8988T (cell line): ENCODE measurements around the gene SECISBP2.

Experiments
- DNase-seq: peaks from one replicate; pipeline ENCODE4 v3.0.0; 2011

The SECISBP2 gene

DNA sequence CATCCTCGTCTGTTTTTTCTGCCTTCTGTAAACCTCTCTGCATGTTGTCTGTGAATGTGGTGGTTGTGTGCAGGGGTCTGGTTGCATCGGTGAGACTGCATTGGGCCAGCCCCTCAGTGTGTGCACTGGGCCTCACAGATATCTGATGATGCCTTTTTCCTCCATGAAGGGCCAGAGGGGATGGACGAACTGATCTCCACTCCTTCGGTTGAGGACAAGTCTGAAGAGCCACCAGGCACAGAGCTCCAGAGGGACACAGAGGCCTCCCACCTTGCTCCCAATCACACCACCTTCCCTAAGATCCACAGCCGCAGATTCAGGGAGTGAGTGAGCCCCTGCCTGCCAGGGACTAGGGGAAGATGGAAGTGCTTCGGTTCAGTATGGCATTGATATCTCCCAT is 31.3 kb downstream of the SECISBP2 start:
- no peak for DNase-seq

DNA sequence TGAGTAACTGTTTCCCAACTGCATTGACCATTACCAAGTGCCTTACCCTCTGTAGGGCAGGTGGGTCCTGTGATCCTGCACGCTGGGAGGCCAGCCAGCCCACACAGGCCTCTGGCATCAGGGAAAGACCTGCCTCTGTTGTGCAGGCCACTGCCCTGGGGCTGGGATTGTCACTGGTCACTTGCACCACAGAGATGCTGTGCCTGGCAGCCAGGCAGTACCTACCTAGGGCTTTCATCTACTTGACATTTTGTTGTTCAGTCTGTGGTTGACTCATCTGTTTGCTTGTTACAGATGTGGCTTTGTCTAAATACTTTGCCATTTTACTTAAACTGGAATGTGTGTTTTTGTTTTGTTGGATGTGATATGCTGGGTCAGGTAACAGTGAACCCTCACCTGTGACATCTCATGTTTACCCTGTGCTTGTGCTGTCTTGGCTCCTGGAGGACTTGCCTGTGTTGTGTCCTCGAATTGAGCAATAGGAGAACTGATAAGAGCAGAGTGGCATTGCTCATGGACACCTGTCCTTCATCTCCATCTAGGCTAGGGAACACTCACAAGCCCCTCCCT is 32.8 kb downstream of the SECISBP2 start:
- no peak for DNase-seq

DNA sequence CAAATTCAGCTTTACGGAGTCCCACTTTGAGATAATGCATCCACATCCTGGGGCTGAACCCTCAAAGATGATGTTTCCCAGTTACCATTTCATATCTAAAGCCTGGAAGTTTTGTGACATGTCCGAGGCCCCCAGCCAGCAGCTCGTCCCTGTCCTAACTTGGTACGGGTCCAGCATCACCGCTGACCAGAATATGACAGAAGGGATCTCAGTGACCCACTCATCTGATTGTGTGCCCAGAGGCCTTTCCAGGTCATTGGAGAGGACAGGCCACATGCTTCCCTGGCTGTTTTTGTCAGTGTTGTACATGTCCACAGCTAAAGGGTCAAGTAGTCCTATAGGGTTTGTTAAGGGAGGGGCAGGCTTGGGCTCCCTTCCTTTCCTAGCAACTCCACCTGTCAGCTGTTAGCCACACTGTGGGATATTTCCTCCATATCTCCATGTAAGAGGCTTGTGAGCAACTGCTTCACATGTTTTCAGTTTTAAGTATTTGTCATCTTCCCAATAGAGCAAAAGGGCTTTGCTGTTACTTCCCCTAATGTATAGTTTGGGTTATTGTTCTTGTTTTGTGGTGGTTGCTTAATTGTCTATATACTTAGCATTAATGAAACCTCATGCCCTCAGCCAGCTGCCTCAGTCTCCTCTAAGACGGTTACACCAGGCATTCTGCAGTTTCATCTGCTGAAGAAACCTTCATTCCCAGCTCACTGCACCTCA is 33.4 kb downstream of the SECISBP2 start:
- DNase-seq: no peak

DNA sequence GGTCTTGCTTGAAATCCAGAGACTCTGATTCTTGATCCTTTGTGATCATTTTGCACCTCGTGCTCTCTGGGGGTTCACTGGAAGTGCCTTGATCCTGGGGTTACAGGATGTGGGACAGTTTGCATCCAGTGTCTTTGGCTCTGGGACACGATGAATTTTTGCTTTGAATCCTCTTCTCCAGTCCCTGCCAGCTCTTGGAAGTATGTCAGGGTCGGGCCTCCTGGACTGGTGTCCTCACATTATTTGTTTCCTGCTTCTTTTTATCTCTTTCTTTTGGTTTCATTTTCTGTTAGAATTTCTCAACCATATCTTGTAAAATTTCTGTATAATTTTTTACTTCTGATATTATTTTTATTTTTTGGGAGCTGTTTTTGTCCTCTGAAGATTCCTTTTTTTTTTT is 34.2 kb downstream of the SECISBP2 start:
- no peak for DNase-seq

DNA sequence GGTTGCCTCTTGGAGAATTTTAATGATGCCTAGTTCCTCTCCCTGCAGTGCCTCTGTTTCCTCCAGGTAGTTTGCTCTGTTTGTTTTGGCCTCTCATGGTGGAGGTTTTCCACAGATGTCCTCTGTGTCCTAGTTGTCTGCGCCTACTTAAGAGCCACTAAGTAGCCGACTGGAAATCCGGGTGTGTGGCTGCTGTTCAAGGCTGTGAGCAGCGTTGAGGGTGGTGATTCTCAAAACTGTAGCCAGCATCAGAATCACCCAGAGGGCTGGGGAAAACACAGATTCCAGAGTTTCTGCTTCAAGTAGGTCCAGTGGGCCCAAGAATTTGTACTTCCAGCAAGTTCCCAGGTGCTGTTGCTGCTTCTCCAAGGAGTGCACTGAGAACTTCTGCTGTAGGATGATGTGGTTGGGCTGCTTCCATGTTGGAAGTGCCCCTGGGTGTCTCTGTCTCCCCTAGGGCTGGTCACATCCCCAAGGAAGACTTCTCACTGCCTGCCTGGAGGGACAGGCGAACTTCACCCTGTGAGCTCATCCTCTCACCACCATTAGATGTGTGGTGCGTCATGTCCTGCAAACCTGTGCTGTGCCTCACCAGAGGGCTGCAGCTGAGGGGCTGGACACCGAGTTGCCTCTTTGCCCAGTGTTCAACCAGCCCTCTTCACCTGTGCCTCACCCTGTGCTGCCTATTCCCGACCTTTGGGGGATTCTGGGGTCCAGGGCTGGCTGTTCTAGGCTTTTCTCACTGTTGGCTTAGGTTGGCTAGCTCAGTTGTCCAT is 34.8 kb downstream of the SECISBP2 start:
- DNase-seq: no peak

DNA sequence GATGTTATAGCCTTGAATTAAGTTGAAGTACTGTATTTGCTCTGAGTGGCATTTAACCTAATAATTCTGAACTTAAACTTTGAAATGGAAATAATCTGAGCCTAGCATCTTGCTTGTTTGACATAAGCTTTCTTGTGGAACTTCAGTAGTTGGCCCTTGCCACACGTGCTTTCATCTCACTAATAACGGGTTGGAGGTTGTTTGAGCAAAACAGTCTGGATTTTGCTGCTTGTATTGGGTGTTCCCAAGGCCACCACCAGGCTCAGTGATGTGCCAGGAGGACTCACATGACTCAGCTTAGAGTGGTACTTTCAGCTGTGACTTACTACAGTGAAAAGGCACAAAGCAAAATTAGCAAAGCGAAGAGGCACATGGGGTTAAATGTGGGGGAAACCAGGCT is 35.7 kb downstream of the SECISBP2 start:
- DNase-seq: no peak

DNA sequence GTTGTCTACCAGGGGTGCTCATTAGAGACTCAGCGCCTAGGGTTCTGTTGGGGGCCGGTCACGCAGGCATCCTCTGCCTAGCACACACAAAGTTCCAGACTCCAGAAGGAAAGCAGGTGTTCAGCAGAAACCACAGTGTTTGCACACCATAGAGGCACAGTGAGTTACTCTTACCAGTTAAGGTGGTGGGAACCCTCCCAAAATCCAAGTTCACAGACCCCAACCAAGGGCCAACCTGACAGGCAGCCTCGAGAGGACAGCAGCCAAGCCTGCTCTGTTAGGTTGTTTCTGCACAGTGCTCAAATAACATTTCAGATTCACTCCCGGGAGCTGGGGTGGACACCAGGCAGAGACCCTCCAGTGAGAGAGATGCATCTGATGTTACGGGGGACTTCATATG is 36.2 kb downstream of the SECISBP2 start:
- DNase-seq: no peak

DNA sequence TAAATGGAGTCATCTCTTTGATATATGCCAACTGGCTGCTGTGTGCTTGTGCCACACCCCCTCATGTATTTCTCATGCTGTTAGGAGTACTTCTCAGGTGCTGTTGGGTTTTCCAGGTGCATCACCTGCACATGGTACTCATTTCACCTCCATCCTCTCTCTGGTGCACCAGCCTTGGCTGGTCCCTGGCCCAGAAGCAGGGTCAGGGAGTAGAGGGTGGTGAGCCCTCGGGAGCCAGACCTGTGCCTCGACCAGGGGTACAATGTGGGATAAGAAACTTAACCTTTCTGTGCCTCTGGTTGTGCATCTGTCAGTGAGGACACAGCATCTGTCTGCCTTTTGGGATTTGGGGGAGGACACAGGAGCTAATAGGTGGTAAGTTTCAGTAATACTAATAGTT is 38.5 kb downstream of the SECISBP2 start:
- DNase-seq: no peak

DNA sequence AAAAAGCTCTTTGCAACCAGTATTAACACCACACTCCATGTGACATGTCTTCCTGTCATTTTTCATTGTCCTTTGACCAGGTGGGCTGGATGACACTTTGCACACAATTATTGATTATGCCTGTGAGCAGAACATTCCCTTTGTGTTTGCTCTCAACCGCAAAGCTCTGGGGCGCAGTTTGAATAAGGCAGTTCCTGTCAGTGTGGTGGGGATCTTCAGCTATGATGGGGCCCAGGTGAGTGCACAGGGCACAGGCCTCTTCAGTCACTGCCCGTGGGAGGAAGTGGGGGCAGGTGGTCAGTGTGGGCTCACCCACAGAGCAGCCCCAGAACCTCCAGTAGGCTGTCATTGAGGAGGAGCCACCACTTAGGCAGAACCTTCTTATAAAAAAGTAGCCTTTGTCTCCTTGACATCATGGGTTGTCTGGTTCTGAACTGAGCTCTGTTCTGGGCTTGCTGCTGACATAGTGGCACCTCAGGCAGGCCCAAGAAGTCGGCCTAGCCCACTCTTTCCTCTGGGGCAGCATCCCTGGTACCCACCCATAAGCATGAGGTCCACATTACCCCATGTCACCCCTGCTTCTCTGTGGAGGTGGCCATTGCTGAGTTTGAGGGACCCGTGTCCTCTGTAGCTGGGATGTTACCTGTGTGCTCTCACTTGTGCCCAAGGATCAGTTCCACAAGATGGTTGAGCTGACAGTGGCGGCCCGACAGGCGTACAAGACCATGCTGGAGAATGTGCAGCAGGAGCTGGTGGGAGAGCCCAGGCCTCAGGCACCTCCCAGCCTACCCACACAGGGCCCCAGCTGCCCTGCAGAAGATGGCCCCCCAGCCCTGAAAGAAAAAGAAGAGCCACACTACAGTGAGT is 39.3 kb downstream of the SECISBP2 start:
- no peak for DNase-seq

DNA sequence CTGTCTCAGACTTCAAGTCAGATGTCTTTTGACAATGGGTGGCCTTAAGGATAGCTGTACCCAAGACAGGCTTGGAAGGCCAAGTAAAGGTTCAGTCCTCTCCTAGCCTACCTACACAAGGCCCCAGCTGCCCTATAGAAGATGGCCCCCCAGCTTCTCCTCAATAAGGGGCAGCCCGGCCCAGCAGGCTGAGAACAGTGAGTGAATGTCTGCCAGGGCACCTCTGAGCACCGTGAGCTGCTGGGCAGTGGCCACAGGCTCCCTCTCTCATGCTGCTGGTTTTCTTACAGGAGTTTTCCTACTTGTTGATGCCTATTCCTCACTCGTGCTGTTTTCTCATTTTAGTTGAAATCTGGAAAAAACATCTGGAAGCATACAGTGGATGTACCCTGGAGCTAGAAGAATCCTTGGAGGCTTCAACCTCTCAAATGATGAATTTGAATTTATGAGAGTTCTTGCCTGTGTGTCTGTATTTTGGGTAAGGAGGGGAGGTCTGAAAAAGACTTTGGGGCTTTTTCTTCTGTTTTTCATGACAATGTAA is 40.1 kb downstream of the SECISBP2 start:
- no peak for DNase-seq

DNA sequence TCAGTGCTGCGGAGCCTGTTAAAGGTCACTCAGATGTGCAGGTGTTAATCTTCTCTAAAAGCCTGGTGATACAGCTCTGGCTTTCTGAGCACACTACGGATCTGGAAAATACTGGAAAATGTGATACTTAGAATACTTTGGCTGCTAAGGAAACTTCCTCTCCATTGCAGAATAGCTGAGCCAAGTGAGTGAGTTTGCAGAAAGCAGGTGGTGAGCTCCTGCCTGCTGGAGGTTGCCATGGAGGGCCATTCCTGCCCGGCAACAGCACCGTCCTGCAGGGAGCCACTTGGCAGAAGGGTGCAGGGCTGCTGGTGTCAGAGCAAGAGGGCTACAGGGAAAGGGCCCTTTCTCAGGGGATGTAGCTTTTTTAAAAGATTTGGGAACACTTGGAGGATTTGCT is 40.7 kb downstream of the SECISBP2 start:
- DNase-seq: no peak

DNA sequence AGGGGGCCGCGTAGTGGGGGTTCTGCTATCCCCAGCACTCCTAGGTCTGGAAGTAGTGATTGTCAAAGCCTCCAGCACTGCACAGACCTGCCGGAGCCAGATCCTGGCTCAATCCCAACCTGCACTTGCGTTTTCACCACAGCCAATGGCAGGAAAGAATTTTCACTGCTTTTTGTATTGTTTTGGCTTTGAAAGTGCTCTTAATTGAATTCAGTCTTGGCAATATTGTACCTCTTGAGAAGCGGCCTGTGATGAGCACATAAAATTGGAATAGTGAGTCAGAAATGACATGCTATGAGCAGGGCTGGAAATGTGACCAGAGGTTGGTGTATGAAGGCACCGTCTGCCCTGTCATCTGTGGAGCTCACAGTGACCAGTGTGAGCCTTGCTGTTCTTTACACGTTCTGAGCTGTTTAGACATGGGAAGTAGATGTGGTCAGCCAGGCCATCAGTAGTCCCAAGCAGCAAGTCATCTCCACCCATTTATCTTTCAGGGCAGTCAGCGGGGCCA is 41.5 kb downstream of the SECISBP2 start:
- no peak for DNase-seq

DNA sequence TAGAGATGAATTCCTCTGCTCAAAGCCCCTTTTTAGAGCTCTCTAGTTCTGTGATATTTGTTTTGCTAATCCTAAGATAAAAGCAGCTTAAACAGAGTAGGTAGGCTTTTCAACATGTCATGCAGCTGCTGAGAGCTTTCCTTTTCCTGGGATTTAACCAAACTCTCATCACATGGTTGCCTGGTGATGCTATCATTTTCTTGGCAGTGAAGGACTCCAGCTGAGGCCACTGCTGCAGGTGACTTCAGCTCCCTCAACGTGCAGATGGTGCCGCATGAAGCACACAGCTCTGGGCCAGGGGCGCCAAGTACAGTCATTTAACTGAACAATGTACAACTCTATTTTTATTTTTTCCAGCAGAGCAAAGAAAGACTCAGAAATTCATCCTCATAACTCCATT is 42.2 kb downstream of the SECISBP2 start:
- DNase-seq: no peak

DNA sequence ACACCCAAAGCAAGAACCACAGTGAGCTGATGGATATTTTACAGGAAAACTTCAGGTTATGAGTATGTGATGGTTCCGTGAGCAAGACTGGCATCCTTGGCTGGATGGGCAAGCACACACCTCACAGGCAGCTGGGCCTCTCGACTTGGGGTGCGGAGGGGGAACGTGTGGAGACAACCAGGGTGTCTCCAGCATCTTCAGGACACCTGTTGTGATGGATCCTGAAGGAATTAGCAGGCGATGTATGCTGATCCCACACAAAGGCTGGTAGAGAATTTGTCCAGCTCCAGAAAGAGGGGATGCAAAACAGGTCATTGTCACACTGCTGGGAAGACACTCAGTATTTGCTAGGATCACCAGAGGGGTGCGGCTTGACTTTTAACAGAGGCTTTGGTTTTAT is 42.7 kb downstream of the SECISBP2 start:
- no peak for DNase-seq

DNA sequence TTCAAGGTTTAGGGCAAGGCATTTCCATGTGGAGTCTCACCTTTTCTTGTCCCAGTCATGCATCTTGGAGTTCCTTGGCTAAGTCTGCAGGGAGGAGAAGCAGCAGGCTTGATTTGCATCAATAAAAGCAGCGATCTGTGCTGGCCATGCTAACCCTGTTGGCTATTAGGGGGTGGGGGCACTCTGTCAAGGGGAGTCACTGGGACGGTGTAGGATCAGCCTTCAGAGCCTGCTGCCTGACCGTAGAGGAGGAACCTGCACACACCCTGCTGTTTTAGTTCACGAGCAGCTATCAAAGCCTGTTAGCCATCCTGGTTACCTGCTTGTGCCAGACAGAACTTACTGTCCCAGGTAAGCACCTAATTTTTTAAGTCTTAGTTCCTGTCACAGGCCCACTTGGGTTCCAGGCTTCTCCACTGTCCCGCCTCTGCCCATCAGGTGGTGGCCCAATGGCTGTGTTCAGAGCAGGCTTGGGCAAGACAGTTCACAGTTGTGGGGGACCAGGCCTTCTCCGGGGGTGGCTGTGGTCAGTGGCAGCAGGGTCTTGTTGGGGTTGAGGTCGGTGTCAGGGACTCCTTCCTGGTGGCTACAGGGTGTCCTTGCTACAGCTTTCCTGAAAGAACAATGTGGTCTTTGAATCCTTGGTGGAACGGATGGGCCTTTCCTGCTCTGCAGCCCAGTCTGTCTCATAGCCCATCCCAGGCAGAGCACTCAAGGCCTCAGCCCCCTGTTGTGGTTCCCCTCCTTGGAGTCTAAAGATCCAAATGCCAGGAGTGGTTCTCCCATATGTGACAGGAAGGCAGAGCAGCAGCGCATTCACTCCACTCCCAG is 43.7 kb downstream of the SECISBP2 start:
- no peak for DNase-seq

DNA sequence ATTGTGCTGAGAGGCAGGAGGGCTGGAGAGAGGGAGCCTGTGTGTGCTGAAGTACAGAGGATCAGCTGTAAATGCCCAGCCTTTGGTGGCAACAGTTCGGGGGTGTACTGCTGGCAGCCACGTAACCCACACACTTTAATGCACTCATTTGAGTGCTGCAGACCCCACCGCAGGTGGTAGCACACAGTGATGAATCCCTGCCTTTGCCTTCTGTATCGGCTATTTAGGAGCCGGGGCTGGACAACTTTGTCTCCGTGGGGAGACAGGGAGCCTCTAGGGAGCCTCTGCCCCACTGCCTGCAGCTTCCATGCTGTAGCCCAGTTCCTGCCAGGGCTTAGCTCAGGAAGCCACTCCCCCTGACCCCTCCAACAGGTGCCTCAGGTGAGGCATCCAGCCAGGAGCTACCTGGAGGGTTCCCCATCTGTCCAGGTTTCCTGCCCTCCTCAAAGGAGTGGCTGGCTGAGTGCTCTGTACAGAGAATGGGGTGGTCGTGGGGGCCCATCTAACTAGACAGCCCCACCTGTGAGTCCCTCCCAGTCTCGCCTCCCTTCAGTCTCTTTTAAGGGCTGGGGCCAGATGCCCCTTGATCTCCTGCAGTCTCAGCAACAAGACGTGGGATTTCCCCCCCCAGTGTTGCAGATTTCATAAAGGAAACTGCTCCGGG is 44.5 kb downstream of the SECISBP2 start:
- no peak for DNase-seq

DNA sequence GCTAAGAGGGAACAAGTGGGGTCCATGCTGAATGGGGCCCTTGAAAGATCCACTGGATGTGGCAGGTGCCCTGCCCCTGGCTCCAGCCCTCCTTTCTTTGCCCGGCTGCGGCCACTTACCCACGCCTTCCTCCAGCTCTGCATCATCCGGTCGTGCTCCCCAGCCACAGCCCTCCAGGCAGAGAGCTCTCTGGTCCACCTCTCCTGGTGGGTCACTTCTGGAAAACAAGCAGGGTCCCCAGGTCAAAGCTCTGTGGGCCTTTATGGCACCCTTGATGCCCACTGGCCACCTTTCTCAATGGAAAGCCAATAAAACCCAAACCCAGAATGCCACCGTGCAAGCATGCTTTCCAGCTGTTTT is 45.0 kb downstream of the SECISBP2 start:
- no peak for DNase-seq

DNA sequence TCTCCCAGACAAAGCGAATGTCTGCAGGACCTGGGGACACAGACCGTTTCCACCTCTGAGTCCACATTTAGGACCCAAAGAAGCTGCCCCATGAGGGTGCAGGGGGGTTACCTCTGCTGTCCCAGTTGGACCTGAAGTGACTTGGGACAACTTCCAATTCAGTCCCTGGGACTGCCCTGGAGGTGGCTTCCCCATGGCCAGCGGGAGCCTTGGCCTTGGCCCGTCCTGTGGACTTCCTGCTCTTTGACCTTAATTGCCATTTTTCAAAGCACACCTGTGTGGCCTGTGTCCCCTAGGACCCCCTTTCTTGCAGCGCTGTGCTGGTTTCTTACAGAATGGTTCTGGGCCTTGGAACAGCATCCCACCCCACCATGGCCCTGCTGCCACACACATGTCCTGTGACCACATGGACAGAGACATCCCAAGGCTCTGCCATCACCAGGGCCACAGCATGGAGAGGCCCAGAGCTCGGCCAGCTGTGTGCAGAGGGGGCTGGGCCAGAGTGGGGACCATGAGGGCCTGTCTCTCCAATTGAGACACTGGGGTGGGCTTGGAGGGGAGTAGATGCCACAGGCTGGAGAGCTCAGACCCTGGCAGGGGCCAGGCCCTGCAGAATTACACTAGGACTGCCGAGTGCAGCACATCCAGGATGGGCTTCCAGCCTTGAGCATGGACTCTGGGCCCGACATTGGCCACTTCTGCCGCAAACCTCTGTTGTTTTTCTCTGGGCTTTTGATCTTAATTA is 45.8 kb downstream of the SECISBP2 start:
- no peak for DNase-seq

DNA sequence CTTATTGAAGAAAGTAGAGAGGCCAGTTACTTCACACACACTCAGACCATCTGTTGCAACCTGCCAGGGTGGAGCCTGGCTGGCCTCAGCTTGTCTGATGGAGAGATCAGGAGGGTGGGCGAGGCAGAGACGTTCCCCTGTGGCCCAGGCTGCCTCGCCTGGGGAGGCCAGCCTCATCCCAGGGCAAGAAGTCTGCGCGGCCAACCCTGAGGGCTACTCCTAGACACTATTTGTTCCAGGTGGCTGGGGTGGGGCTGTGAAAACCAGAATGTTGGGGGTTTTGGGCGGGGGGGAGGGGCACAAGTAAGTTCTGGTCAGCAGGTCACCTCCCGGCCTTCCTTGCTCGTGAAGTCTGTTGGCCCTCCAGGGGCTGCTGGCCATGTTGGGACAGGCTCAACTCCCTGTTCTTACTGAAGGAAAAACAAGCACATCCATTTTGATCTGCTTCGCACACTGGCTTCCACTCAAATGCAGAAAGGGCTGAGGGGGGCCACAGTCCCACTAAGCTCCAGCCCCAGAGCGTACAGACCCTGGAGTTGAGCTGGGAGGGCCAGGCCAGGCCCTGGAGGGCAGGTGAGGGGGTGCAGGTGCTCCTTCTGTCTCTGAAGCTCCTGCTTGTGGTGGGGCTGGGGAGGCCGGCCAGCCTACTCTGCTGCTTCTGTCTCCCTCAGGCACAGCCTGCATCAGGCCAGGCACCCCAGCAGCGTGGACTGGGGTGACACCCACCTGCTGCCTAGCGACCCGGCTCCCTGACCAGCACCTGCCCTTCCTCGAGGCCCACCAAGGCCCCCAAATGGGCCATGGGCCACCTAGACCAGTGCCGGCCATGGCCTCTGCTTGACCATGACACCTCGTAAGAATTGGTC is 46.6 kb downstream of the SECISBP2 start:
- no peak for DNase-seq

DNA sequence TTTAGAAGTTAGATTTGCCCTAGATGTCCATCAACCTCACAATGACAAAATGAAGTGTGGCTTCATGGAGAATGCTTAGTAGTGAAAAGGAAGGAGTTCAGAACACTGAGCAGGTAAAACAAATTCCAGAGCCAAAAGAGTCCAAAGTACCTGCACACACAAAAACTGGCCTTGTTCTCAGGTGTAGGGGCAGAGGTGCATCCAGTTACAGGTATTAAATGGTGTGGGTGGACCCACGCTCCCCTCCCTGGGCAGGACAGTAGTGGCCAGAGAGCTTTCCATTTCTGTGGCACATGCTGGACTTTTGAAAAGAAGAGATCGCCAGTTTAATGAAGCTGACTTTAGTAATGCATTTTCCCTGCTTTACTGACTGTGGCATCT is 47.2 kb downstream of the SECISBP2 start:
- no peak for DNase-seq
